Heart right ventricle (tissue), 16 donors: ENCODE measurements around the gene POF1B. TPM values are rescaled to one million over a fixed set of nuclear protein-coding genes. Genes with fewer than 3 reads are reported as not detected.

Experiments
- ATAC-seq, 8 donors: fragments of 200-7000 bp; cut with Tn5 transposase; one replicate each; pipeline ENCODE4 v1.9.1; 2020; ENCODE audit warnings: mild to moderate bottlenecking in 8 of 8, moderate library complexity in 8 of 8, moderate number of reproducible peaks in 1 of 8
- DNase-seq, 2 donors: peaks; one replicate each; pipeline ENCODE4 v3.0.0-alpha.2; 2020
- H3K27ac ChIP-seq, 10 donors: fragments of 200-600 bp; sonication (generic) in 2 of 10; one replicate each; pipeline versions ENCODE4 v1.5.0 to v1.8.0; 2020 to 2022; ENCODE audit warnings: mild to moderate bottlenecking in 3 of 10
- H3K27me3 ChIP-seq, 7 donors: fragments of 200-600 bp; one replicate each; pipeline ENCODE4 v1.8.0; 2021 to 2022; ENCODE audit warnings: mild to moderate bottlenecking in 2 of 7
- H3K36me3 ChIP-seq, 9 donors: fragments of 200-600 bp; sonication (generic) in 1 of 9; one replicate each; pipeline versions ENCODE4 v1.5.0 to v1.8.0; 2020 to 2022; ENCODE audit warnings: mild to moderate bottlenecking in 2 of 9
- H3K4me1 ChIP-seq, 9 donors: fragments of 200-600 bp; sonication (generic) in 1 of 9; one replicate each; pipeline versions ENCODE4 v1.5.0 to v1.8.0; 2020 to 2022; ENCODE audit warnings: mild to moderate bottlenecking in 4 of 9
- H3K4me3 ChIP-seq, 10 donors: fragments of 200-600 bp; sonication (generic) in 2 of 10; one replicate each; pipeline versions ENCODE4 v1.5.0 to v1.8.0; 2020 to 2022; ENCODE audit warnings: mild to moderate bottlenecking in 7 of 10, moderate library complexity in 2 of 10
- H3K9me3 ChIP-seq, 11 donors: fragments of 200-600 bp in 10 of 11; sonication (generic) in 2 of 11; one replicate each; pipeline versions ENCODE4 v1.5.0 to v1.8.0; 2013 to 2022; ENCODE audit warnings: mild to moderate bottlenecking in 2 of 11, control low read depth in 1 of 11, moderate library complexity in 1 of 11
- WGBS, 2 donors: extraction: QIAGEN DNeasy Blood & Tissue Kit; methylation state at CpG; one replicate each; pipeline ENCODE4 v1.1.7; 2013; ENCODE audit warnings: inconsistent platforms in 1 of 2; 5-methylcytosine and 5-hydroxymethylcytosine counted together
- intact Hi-C, 10 donors: fragments of 100-400 bp; cut with DNase I; formaldehyde crosslinking; loops; one replicate each; pipeline versions ENCODE4 v1.11.1 to v1.14.2; 2022
- long read RNA-seq, 3 donors: library from polyadenylated mRNA; unstranded; transcript quantifications; one replicate each; pipeline ENCODE4 v2.0.0, GENCODE V29; 2020 to 2021
- polyA plus RNA-seq, 2 donors: library from polyadenylated mRNA; stranded (reverse); fragments of 200-250 nt; gene quantifications; one replicate each; pipeline ENCODE4 v1.2.3, GENCODE V29; 2013
- total RNA-seq, 10 donors: library from RNA; stranded (reverse); fragmentation: NEBNext Ultra II Directional in 3 of 10; extraction: Animal tissue kit (Norgen Biotek cat#: 25700) in 3 of 10; gene quantifications; one replicate each; pipeline versions ENCODE4 v1.2.1 to v1.2.4, GENCODE V29; 2021 to 2023
- TF ChIP-seq, protein P1 (sequence below), 9 donors: fragments of 200-600 bp; sonication (generic) in 2 of 9; IDR thresholded peaks; one replicate each; pipeline versions ENCODE4 v1.5.0 to v1.8.0; 2021 to 2022; ENCODE audit warnings: antibody characterized with exemption in 9 of 9, mild to moderate bottlenecking in 5 of 9, moderate library complexity in 1 of 9
- donor health status: Arrhythmogenic right ventricular cardiomyopathy.
- donor health status: ischemic (EF 13 %, LVEDD 7.1; RV severe dilation, severe dysfunction).
- donor health status: healthy with polysubstance abuse.
- donor health status: DM: no; HTN: yes; CAD: no.
- donor health status: DM: no; HTN: no; CAD: no.
- donor health status: ischemic (EF 25% LVEDD 6.9; RV normal size, moderate dysfunction).
- donor health status: ischemic (EF 25% LVEDD 5.7; RV mildly dilated, moderate dysfunction).
- donor health status: healthy.
- donor health status: DM: yes; HTN: yes; CAD: no.
- donor health status: Ischemic cardiomyopathy.
- donor health status: ischemic (EF 35%, LVEDD 5.7; RV mildly dilated, moderate dysfunction).
- donor health status: nonischemic (EF 11% LVEDD 7.7; RV severe dilation, severe dysfunction).
- donor health status: DM: yes; HTN: yes; CAD: no.
- donor health status: PGD.
- donor health status: ischemic (EF 29% LVEDD 5.4; RV normal size, mild dysfunction).
- donor health status: nonischemic (EF 23%, LVEDD 6.1; RV moderate dilation, normal function).

The POF1B gene, protein sequence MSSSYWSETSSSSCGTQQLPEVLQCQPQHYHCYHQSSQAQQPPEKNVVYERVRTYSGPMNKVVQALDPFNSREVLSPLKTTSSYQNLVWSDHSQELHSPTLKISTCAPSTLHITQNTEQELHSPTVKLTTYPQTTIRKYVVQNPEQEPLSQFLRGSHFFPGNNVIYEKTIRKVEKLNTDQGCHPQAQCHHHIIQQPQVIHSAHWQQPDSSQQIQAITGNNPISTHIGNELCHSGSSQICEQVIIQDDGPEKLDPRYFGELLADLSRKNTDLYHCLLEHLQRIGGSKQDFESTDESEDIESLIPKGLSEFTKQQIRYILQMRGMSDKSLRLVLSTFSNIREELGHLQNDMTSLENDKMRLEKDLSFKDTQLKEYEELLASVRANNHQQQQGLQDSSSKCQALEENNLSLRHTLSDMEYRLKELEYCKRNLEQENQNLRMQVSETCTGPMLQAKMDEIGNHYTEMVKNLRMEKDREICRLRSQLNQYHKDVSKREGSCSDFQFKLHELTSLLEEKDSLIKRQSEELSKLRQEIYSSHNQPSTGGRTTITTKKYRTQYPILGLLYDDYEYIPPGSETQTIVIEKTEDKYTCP
- total RNA-seq (1 to 10 TPM in 7 of 10 donors, under 1 TPM in 3; 0.52 to 5.9 (median 2.7) TPM), polyA plus RNA-seq (under 1 TPM; 0.19 to 0.37 TPM)
- long read RNA-seq, donor 1, partial matches to known transcripts: 0 of 1 reads
- long read RNA-seq, donor 1, other reads (novel, unspliced or antisense): 0 of 1 reads
- long read RNA-seq, donor 2, partial matches to known transcripts: 0 of 2 reads
- long read RNA-seq, donor 2, other reads (novel, unspliced or antisense): 0 of 2 reads
- long read RNA-seq, donor 3, partial matches to known transcripts: 0 of 2 reads
- long read RNA-seq, donor 3, other reads (novel, unspliced or antisense): 1 of 2 reads

- peak in 1 of 2 donors; percentile 3 for DNase-seq
- TF ChIP-seq, protein P1, sequence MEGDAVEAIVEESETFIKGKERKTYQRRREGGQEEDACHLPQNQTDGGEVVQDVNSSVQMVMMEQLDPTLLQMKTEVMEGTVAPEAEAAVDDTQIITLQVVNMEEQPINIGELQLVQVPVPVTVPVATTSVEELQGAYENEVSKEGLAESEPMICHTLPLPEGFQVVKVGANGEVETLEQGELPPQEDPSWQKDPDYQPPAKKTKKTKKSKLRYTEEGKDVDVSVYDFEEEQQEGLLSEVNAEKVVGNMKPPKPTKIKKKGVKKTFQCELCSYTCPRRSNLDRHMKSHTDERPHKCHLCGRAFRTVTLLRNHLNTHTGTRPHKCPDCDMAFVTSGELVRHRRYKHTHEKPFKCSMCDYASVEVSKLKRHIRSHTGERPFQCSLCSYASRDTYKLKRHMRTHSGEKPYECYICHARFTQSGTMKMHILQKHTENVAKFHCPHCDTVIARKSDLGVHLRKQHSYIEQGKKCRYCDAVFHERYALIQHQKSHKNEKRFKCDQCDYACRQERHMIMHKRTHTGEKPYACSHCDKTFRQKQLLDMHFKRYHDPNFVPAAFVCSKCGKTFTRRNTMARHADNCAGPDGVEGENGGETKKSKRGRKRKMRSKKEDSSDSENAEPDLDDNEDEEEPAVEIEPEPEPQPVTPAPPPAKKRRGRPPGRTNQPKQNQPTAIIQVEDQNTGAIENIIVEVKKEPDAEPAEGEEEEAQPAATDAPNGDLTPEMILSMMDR (IDR thresholded peaks at IDR 0.05): no peak
- intact Hi-C loops: no loop called here
- WGBS, 2 donors: 55 to 60% methylated on average over 12 of the region's 12 CpGs
- Histone ChIP-seq H3K4me3 (peak within 1 kb of the TSS in 5 of 10 donors; percentile 4 to 38 (median 24)), H3K27ac (peak within 1 kb of the TSS in 1 of 10 donors; percentile 39), H3K4me1 (no peaks in the 10 kb centered on the region), H3K27me3 (no peaks in the 10 kb centered on the region), H3K36me3 (no peaks in the 10 kb centered on the region), H3K9me3 (no peaks in the 10 kb centered on the region)
- peak in 2 of 8 donors; percentile 35 to 38 for ATAC-seq
These were observed at the start of gene POF1B for GRCh38 chrX:85379174-85379907. Gene POF1B (minus strand): TSS chrX:85379665. CDS start chrX:85379454, 211 bp downstream.

DNA sequence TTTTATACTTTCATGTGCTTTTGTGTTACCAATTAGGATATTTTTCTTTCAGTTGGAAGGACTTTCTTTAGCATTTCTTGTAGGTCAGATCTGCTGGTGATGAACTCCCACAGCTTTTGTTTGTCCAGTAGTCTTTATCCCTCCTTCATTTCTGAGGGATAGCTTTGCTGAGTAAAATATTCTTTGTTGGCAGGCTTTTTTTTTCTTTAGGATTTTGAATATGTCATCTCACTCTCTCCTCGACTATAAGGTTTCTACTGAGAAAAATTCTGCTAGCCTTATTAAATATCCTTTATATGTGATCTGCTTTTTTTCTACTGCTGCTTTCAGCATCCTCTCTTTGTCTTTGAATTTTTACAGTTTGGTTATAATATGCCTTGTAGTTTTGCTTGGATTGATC lies 49.6 kb upstream of the POF1B start:
- intact Hi-C loops: no loop called here
- Histone ChIP-seq H3K27ac (no peak overlapping the region), H3K36me3 (no peaks in the 10 kb centered on the region), H3K27me3 (no peaks in the 10 kb centered on the region), H3K4me1 (no peaks in the 10 kb centered on the region), H3K4me3 (no peak overlapping the region), H3K9me3 (peaks cover 0 to 23% (median 0%) of the 10 kb centered on the region in 11 donors)
- TF ChIP-seq, protein P1 (IDR thresholded peaks at IDR 0.05): no peak
- no peak for DNase-seq
- whole genome bisulfite sequencing, 2 donors: 82 to 91% methylated on average over 1 of the region's 1 CpG
- ATAC-seq: no peak

DNA sequence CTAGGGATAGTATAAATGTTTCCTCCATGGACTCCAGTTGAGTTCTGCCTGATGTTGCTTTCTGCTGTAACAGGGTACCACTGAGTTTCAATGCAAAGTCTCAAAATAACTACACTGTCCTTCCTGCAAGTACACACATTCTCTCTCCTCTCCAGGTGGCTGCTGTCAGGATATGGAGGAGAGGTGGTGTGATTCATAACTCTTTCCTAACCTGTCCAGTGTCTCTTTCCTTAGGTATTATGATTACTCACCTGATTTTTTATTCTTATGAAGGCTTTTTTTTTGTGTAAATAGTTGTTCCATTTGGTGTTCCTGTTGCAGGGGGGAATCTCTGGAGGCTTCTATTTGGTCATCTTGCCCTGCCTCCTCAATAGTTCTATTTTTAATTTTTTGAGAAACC lies 39.8 kb upstream of the POF1B start:
- intact Hi-C loops: no loop called here
- H3K36me3 ChIP-seq: no peaks in the 10 kb centered on the region
- TF ChIP-seq, protein P1 (IDR thresholded peaks at IDR 0.05): no peak
- no peaks in the 10 kb centered on the region for H3K27me3 ChIP-seq
- peaks cover 0 to 10% (median 0%) of the 10 kb centered on the region in 11 donors for H3K9me3 ChIP-seq
- no peak overlapping the region for H3K27ac ChIP-seq
- no peaks in the 10 kb centered on the region for H3K4me1 ChIP-seq
- ATAC-seq (no peak), DNase-seq (no peak)
- no peak overlapping the region for H3K4me3 ChIP-seq

- ATAC-seq: no peak
- WGBS, 2 donors: 88 to 91% methylated on average over 2 of the region's 2 CpGs
- no peak overlapping the region for H3K4me3 ChIP-seq
- intact Hi-C loops: no loop called here
- H3K27ac ChIP-seq: no peak overlapping the region
- no peak for DNase-seq
- H3K27me3 ChIP-seq: no peaks in the 10 kb centered on the region
- H3K4me1 ChIP-seq: no peaks in the 10 kb centered on the region
- H3K9me3 ChIP-seq: no peaks in the 10 kb centered on the region
- no peaks in the 10 kb centered on the region for H3K36me3 ChIP-seq
- TF ChIP-seq, protein P1 (IDR thresholded peaks at IDR 0.05): no peak
These were observed 12.4 kb upstream of the POF1B start for GRCh38 chrX:85391878-85392238.
